Measurements from ENCODE around the gene PAPSS2. TPM values are rescaled to one million over a fixed set of nuclear protein-coding genes. Genes with fewer than 3 reads are reported as not detected.
"Not testable (repeated sequence)": the region's sequence is repeated elsewhere in the genome, so short reads cannot be mapped to it uniquely, and the experiment has no call there.

The PAPSS2 gene
- total RNA-seq = 100 to 1,000 TPM; 182 to 775 (median 252) TPM
- 100 to 1,000 TPM in 1 of 3 donors, 10 to 100 TPM in 2; 55.0 to 463 (median 72.3) TPM for polyA plus RNA-seq
- long read RNA-seq, donor 1, transcript PAPSS2-201 (12 exons, 3,949 nt) = major isoform, 92 of 270 reads
- long read RNA-seq, donor 1, partial matches to known transcripts = 111 of 270 reads
- long read RNA-seq, donor 1, other reads (novel, unspliced or antisense) = 67 of 270 reads
- long read RNA-seq, donor 2, transcript PAPSS2-201 (12 exons, 3,949 nt) = major isoform, 43 of 176 reads
- long read RNA-seq, donor 2, partial matches to known transcripts = 84 of 176 reads
- long read RNA-seq, donor 2, other reads (novel, unspliced or antisense) = 49 of 176 reads
- long read RNA-seq, donor 3, transcript PAPSS2-201 (12 exons, 3,949 nt) = major isoform, 76 of 186 reads
- long read RNA-seq, donor 3, partial matches to known transcripts = 76 of 186 reads
- long read RNA-seq, donor 3, other reads (novel, unspliced or antisense) = 34 of 186 reads
- long read RNA-seq, donor 4, transcript PAPSS2-201 (12 exons, 3,949 nt) = major isoform, 38 of 90 reads
- long read RNA-seq, donor 4, partial matches to known transcripts = 44 of 90 reads
- long read RNA-seq, donor 4, other reads (novel, unspliced or antisense) = 8 of 90 reads
- long read RNA-seq, donor 5, transcript PAPSS2-201 (12 exons, 3,949 nt) = major isoform, 293 of 355 reads
- long read RNA-seq, donor 5, partial matches to known transcripts = 34 of 355 reads
- long read RNA-seq, donor 5, other reads (novel, unspliced or antisense) = 28 of 355 reads
- long read RNA-seq, donor 6, transcript PAPSS2-201 (12 exons, 3,949 nt) = major isoform, 12 of 33 reads
- long read RNA-seq, donor 6, partial matches to known transcripts = 10 of 33 reads
- long read RNA-seq, donor 6, other reads (novel, unspliced or antisense) = 11 of 33 reads
- long read RNA-seq, donor 7, transcript PAPSS2-201 (12 exons, 3,949 nt) = major isoform, 52 of 152 reads
- long read RNA-seq, donor 7, partial matches to known transcripts = 81 of 152 reads
- long read RNA-seq, donor 7, other reads (novel, unspliced or antisense) = 19 of 152 reads
- long read RNA-seq, donor 8, transcript PAPSS2-201 (12 exons, 3,949 nt) = major isoform, 108 of 355 reads
- long read RNA-seq, donor 8, partial matches to known transcripts = 191 of 355 reads
- long read RNA-seq, donor 8, other reads (novel, unspliced or antisense) = 56 of 355 reads
- long read RNA-seq, donor 9, transcript PAPSS2-201 (12 exons, 3,949 nt) = major isoform, 56 of 165 reads
- long read RNA-seq, donor 9, partial matches to known transcripts = 42 of 165 reads
- long read RNA-seq, donor 9, other reads (novel, unspliced or antisense) = 67 of 165 reads
- long read RNA-seq, donor 10, transcript PAPSS2-201 (12 exons, 3,949 nt) = major isoform, 10 of 80 reads
- long read RNA-seq, donor 10, partial matches to known transcripts = 62 of 80 reads
- long read RNA-seq, donor 10, other reads (novel, unspliced or antisense) = 8 of 80 reads

DNA sequence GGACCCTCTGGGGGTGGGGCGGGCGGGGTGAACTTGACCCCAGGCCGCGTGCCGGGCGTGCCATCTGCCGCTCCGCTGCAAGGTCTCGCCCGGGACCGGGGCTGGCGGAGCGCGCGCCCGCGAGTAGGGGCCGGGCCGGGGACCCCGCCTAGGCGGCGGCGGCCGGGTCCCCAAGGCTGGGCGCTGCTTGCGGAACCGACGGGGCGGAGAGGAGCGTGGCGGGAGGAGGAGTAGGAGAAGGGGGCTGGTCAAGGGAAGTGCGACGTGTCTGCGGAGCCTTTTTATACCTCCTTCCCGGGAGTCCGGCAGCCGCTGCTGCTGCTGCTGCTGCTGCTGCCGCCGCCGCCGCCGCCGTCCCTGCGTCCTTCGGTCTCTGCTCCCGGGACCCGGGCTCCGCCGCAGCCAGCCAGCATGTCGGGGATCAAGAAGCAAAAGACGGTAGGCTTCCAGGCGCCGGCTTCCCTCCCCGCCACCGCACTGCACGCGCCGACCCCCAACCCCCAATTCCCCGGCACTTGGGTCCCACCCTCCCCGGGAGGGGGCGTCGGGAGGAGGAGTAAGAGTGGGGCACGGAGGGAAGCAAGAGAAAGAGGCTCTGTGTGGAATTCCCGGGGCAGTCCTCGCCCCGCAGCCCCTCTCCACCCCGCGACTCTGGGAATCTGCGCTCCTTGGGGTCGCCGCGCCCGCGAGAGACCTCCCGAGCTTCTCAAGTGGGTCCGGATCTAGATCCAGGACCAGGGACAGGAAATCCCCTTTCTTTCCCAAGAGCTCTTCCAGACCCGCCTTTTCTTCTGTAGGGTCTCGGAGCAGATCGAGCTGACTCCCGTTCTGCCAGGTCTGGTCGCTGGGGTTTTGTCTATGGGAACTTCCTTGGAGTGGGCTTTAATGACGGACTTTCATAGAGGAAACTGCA lies at the start of gene PAPSS2:
PAPSS2 (plus strand) TSS at position 308 of the 913 bp plus-strand sequence; CDS start at position 412, 104 bp downstream.
- WGBS, 4 donors = 0 to 2% (median 1%) methylated on average over 14 to 82 of the region's 82 CpGs
- peak; percentile 73 to 83 (median 80) for DNase-seq
- H3K27me3 ChIP-seq = no peaks in the 10 kb centered on the region
- intact Hi-C loops (cut with DNase I) = loop anchor here (5.0 to 10.0 kb wide), 2 partner anchors 77 to 125 kb away; no protein-coding TSS in a partner anchor
- H3K27ac ChIP-seq = peak within 1 kb of the TSS; percentile 51 to 94 (median 88)
- H3K36me3 ChIP-seq (replicated peaks in 1 of 2) = no peaks in the 10 kb centered on the region
- TF ChIP-seq, protein P1, sequence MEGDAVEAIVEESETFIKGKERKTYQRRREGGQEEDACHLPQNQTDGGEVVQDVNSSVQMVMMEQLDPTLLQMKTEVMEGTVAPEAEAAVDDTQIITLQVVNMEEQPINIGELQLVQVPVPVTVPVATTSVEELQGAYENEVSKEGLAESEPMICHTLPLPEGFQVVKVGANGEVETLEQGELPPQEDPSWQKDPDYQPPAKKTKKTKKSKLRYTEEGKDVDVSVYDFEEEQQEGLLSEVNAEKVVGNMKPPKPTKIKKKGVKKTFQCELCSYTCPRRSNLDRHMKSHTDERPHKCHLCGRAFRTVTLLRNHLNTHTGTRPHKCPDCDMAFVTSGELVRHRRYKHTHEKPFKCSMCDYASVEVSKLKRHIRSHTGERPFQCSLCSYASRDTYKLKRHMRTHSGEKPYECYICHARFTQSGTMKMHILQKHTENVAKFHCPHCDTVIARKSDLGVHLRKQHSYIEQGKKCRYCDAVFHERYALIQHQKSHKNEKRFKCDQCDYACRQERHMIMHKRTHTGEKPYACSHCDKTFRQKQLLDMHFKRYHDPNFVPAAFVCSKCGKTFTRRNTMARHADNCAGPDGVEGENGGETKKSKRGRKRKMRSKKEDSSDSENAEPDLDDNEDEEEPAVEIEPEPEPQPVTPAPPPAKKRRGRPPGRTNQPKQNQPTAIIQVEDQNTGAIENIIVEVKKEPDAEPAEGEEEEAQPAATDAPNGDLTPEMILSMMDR (IDR thresholded peaks at IDR 0.05) = peak in 3 of 6 experiments; percentile 4 to 16 (median 8)
- peak; percentile 77 to 86 for TF ChIP-seq POLR2A (IDR thresholded peaks at IDR 0.05)
- peak within 1 kb of the TSS; percentile 28 to 84 (median 67) for H3K4me3 ChIP-seq
- H3K9me3 ChIP-seq (replicated peaks in 1 of 3) = no peaks in the 10 kb centered on the region
- peaks cover 13 to 51% of the 10 kb centered on the region in 2 donors for H3K4me1 ChIP-seq (replicated peaks in 1 of 2)

DNA sequence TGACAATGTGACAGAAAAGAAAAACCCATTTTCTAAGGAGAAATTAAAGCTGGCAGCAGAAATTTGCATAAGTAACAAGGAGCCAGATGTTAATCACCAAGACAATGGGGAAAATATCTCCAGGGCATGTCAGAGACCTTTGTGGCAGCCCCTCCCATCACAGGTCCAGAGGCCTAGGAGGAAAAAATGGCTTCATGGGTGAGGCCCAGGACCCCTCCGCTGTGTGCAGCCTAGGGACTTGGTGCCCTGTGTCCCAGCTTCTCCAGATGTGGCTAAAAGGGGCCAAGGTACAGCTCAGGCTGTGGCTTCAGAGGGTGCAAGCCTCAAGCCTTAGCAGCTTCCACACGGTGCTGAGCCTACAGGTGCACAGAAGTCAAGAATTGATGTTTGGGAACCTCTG lies 48.3 kb upstream of the PAPSS2 start:
- 94 to 100% (median 96%) methylated on average over 2 of the region's 2 CpGs for WGBS, 4 donors
- H3K4me3 ChIP-seq; H3K36me3 ChIP-seq (replicated peaks in 1 of 2); H3K27ac ChIP-seq; H3K27me3 ChIP-seq; intact Hi-C loops (cut with DNase I); DNase-seq; H3K4me1 ChIP-seq (replicated peaks in 1 of 2); H3K9me3 ChIP-seq (replicated peaks in 1 of 3): not testable (repeated sequence)

DNA sequence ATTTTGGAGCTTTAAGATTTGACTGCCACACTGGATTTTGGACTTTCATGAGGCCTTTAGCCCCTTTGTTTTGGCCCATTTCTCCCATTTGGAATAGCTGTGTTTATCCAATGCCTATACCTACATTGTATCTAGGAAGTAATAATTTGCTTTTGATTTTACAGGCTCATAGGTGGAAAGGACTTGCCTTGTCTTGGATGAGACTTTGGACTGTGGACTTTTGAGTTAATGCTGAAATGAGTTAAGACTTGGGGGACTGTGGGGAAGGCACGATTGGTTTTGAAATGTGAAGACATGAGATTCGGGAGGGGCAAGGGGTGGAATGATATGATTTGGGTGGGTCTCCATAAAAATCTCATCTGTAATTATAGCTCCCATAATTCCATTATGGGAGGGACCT lies 47.6 kb upstream of the PAPSS2 start:
- H3K27me3 ChIP-seq = no peaks in the 10 kb centered on the region
- no peaks in the 10 kb centered on the region for H3K36me3 ChIP-seq (replicated peaks in 1 of 2)
- H3K9me3 ChIP-seq (replicated peaks in 1 of 3) = no peaks in the 10 kb centered on the region
- intact Hi-C loops (cut with DNase I) = no loop called here
- TF ChIP-seq, protein P1 (IDR thresholded peaks at IDR 0.05) = no peak
- no peak for TF ChIP-seq POLR2A (IDR thresholded peaks at IDR 0.05)
- H3K4me1 ChIP-seq (replicated peaks in 1 of 2) = no peaks in the 10 kb centered on the region
- H3K27ac ChIP-seq = no peak overlapping the region
- H3K4me3 ChIP-seq = no peak overlapping the region
- 74 to 93% (median 88%) methylated on average over 2 of the region's 2 CpGs for WGBS, 4 donors
- DNase-seq = no peak
